H1 (cell line): ENCODE measurements around the gene SCGB1D2. TPM values are rescaled to one million over a fixed set of nuclear protein-coding genes. Genes with fewer than 3 reads are reported as not detected.

Source experiments
- CTCF ChIA-PET: fragments of 300-600 bp; sonication (Branson Sonifier 250); formaldehyde crosslinking; loops from one replicate; lab custom pipeline; 2021; ENCODE audit not compliant: partially characterized antibody; lab: Charles Lee
- POLR2A ChIA-PET: fragments of 300-600 bp; sonication (Branson Sonifier 250); formaldehyde crosslinking; loops from one replicate; lab custom pipeline; 2021; ENCODE audit warnings: inconsistent platforms; ENCODE audit not compliant: partially characterized antibody; lab: Charles Lee
- DNase-seq, 2 experiments: peaks; one replicate each; pipeline versions ENCODE4 v3.0.0 to v3.0.0-alpha.2; 2010 to 2022; ENCODE audit warnings: low spot score in 2 of 2, low read depth in 1 of 2, mixed read lengths in 1 of 2
- FAIRE-seq: peaks from 2 replicates; lab custom pipeline; 2011; peaks lifted over from hg19 to GRCh38; lab: Jason Lieb, UNC
- H2AFZ ChIP-seq: 2 replicates; pipeline ENCODE4 v1.8.1; 2012; ENCODE audit warnings: low read length, inconsistent platforms
- H2AK5ac ChIP-seq: 2 replicates; pipeline ENCODE4 v1.6.1; 2013; ENCODE audit warnings: low read depth, low read length
- H2BK120ac ChIP-seq: replicated peaks from 2 replicates; pipeline ENCODE3; 2013; ENCODE audit warnings: low read depth, low read length, inconsistent platforms
- H2BK12ac ChIP-seq: 2 replicates; pipeline ENCODE4 v1.6.1; 2013; ENCODE audit warnings: low read depth, low read length
- H2BK15ac ChIP-seq: 2 replicates; pipeline ENCODE4 v1.6.1; 2013; ENCODE audit warnings: low read length
- H2BK20ac ChIP-seq: 2 replicates; pipeline ENCODE4 v1.6.1; 2013; ENCODE audit warnings: low read length
- H2BK5ac ChIP-seq: 2 replicates; pipeline ENCODE4 v1.6.1; 2013; ENCODE audit warnings: low read depth, low read length
- H3K14ac ChIP-seq: 2 replicates; pipeline ENCODE4 v1.6.1; 2013; ENCODE audit warnings: inconsistent platforms; ENCODE audit not compliant: insufficient read length
- H3K18ac ChIP-seq: 2 replicates; pipeline ENCODE4 v1.6.1; 2013; ENCODE audit warnings: low read length; ENCODE audit errors: extremely low read depth
- H3K23ac ChIP-seq: 2 replicates; pipeline ENCODE4 v1.6.1; 2013; ENCODE audit warnings: inconsistent platforms; ENCODE audit not compliant: insufficient read length
- H3K23me2 ChIP-seq: 2 replicates; pipeline ENCODE4 v1.6.1; 2013; ENCODE audit warnings: low read depth, low read length
- H3K27ac ChIP-seq: 2 replicates; pipeline ENCODE4 v1.6.1; 2011; ENCODE audit warnings: low read depth, low read length, inconsistent platforms
- H3K27me3 ChIP-seq, 4 experiments: replicated peaks in 1 of 4; 1 replicate in 1 of 4; 2 replicates in 3 of 4; pipeline versions ENCODE4 v1.6.1 to v1.8.1; 2011 to 2013; ENCODE audit warnings: low read length in 3 of 4, mild to moderate bottlenecking in 3 of 4, inconsistent platforms in 2 of 4, mixed read lengths in 2 of 4, moderate library complexity in 1 of 4; ENCODE audit not compliant: control insufficient read depth in 3 of 4, insufficient read depth in 3 of 4; ENCODE audit errors: extremely low read depth in 1 of 4
- H3K36me3 ChIP-seq, 4 experiments: 2 replicates each; pipeline versions ENCODE4 v1.6.1 to v1.8.1; 2011 to 2013; ENCODE audit warnings: mild to moderate bottlenecking in 4 of 4, low read length in 3 of 4, moderate library complexity in 2 of 4, control low read depth in 1 of 4, inconsistent platforms in 1 of 4; ENCODE audit not compliant: insufficient read depth in 4 of 4, control insufficient read depth in 2 of 4
- H3K4ac ChIP-seq: replicated peaks from 2 replicates; pipeline ENCODE3; 2013; ENCODE audit warnings: low read length, low read depth, mixed read lengths, inconsistent platforms; ENCODE audit not compliant: insufficient read length
- H3K4me1 ChIP-seq, 4 experiments: replicated peaks in 1 of 4; 1 replicate in 1 of 4; 2 replicates in 3 of 4; pipeline versions ENCODE4 v1.6.1 to v1.8.1; 2011 to 2013; ENCODE audit warnings: low read length in 3 of 4, inconsistent platforms in 2 of 4, mixed read lengths in 1 of 4; ENCODE audit not compliant: insufficient read depth in 4 of 4, control insufficient read depth in 3 of 4
- H3K4me2 ChIP-seq, 2 experiments: 2 replicates each; pipeline versions ENCODE4 v1.6.1 to v1.8.1; 2011 to 2013; ENCODE audit warnings: low read depth in 2 of 2, low read length in 2 of 2, control low read depth in 1 of 2, inconsistent platforms in 1 of 2, mild to moderate bottlenecking in 1 of 2; ENCODE audit not compliant: insufficient read depth in 1 of 2
- H3K4me3 ChIP-seq, 4 experiments: fragments of 200-600, 300-600 bp in 1 of 4; sonication (generic), shearing (Covaris generic), sonication (Bioruptor Twin) in 1 of 4; 2 replicates each; pipeline versions ENCODE4 v1.5.1 to v1.8.1; 2011 to 2016; ENCODE audit warnings: low read length in 4 of 4, low read depth in 3 of 4, control low read depth in 2 of 4, inconsistent platforms in 2 of 4, mild to moderate bottlenecking in 2 of 4, mixed read lengths in 1 of 4, moderate library complexity in 1 of 4; ENCODE audit not compliant: insufficient read depth in 2 of 4; ENCODE audit errors: extremely low read depth in 1 of 4
- H3K56ac ChIP-seq: replicated peaks from 2 replicates; pipeline ENCODE3; 2013; ENCODE audit warnings: low read depth, mild to moderate bottlenecking, mixed read lengths, low read length, inconsistent platforms; ENCODE audit not compliant: insufficient read length
- H3K79me1 ChIP-seq: 2 replicates; pipeline ENCODE4 v1.6.1; 2013; ENCODE audit warnings: low read depth, low read length, control low read depth
- H3K79me2 ChIP-seq, 2 experiments: 2 replicates each; pipeline versions ENCODE4 v1.6.1 to v1.8.1; 2012 to 2013; ENCODE audit warnings: low read length in 2 of 2, mild to moderate bottlenecking in 2 of 2, inconsistent platforms in 1 of 2; ENCODE audit not compliant: insufficient read depth in 2 of 2, control insufficient read depth in 1 of 2
- H3K9ac ChIP-seq, 4 experiments: replicated peaks in 1 of 4; 1 replicate in 1 of 4; 2 replicates in 3 of 4; pipeline versions ENCODE4 v1.6.1 to v1.8.1; 2011 to 2013; ENCODE audit warnings: low read depth in 3 of 4, low read length in 3 of 4, control low read depth in 2 of 4, mild to moderate bottlenecking in 2 of 4, moderate library complexity in 2 of 4, inconsistent platforms in 1 of 4; ENCODE audit errors: extremely low read depth in 1 of 4
- H3K9me3 ChIP-seq, 2 experiments: 2 replicates each; pipeline versions ENCODE4 v1.6.1 to v1.8.1; 2012 to 2013; ENCODE audit warnings: mild to moderate bottlenecking in 2 of 2, moderate library complexity in 2 of 2, control low read depth in 1 of 2, inconsistent platforms in 1 of 2, low read depth in 1 of 2, low read length in 1 of 2, mixed read lengths in 1 of 2; ENCODE audit not compliant: insufficient read depth in 2 of 2
- H4K20me1 ChIP-seq, 2 experiments: replicated peaks in 1 of 2; 2 replicates each; pipeline versions ENCODE3 to v1.8.1; 2011 to 2013; ENCODE audit warnings: inconsistent platforms in 2 of 2, low read length in 2 of 2, mild to moderate bottlenecking in 1 of 2; ENCODE audit not compliant: insufficient read depth in 2 of 2, control insufficient read depth in 1 of 2
- H4K5ac ChIP-seq: 2 replicates; pipeline ENCODE4 v1.6.1; 2013; ENCODE audit warnings: low read length, low read depth, mixed read lengths, inconsistent platforms; ENCODE audit not compliant: insufficient read length
- H4K8ac ChIP-seq: 2 replicates; pipeline ENCODE4 v1.8.0; 2013; ENCODE audit warnings: mild to moderate bottlenecking, moderate library complexity, low read length, inconsistent platforms; ENCODE audit not compliant: insufficient read depth; ENCODE audit errors: extremely low read depth
- H4K91ac ChIP-seq: replicated peaks from 2 replicates; pipeline ENCODE3; 2013; ENCODE audit warnings: low read length, mixed read lengths, inconsistent platforms; ENCODE audit not compliant: insufficient read length
- ASH2L ChIP-seq: fragments of 200-600, 300-600 bp; sonication (generic); IDR thresholded peaks from one replicate; pipeline ENCODE4 v1.7.1; 2017; ENCODE audit warnings: low read length
- CBX5 ChIP-seq: fragments of 300-800, 300-1000 bp; sonication (generic); IDR thresholded peaks from 2 replicates; pipeline ENCODE4 v1.7.1; 2016; ENCODE audit warnings: antibody characterized with exemption, low read length, low read depth
- EP300 ChIP-seq, 2 experiments: IDR thresholded peaks; 1 replicate in 1 of 2; 2 replicates in 1 of 2; pipeline ENCODE4 v1.6.1; 2011 to 2012; ENCODE audit warnings: low read depth in 2 of 2, low read length in 2 of 2, mild to moderate bottlenecking in 2 of 2, borderline replicate concordance in 1 of 2, inconsistent platforms in 1 of 2, moderate library complexity in 1 of 2
- HDAC2 ChIP-seq, 2 experiments: fragments of 300-600 bp in 1 of 2; sonication (generic) in 1 of 2; IDR thresholded peaks; 2 replicates each; pipeline ENCODE4 v1.6.1; 2011 to 2012; ENCODE audit warnings: low read depth in 2 of 2, low read length in 2 of 2, mild to moderate bottlenecking in 2 of 2, moderate library complexity in 2 of 2, borderline replicate concordance in 1 of 2, inconsistent platforms in 1 of 2
- JUN ChIP-seq: IDR thresholded peaks from 2 replicates; pipeline ENCODE4 v1.6.1; 2011; ENCODE audit warnings: low read depth, mild to moderate bottlenecking, improper control_type of control experiment, low read length
- KDM1A ChIP-seq: fragments of 200-600, 300-600 bp; sonication (generic); IDR thresholded peaks from 2 replicates; pipeline ENCODE4 v1.7.1; 2016; ENCODE audit warnings: mild to moderate bottlenecking, low read length, borderline replicate concordance
- POU5F1 ChIP-seq: IDR thresholded peaks from 2 replicates; pipeline ENCODE4 v1.6.1; 2011; ENCODE audit warnings: low read depth, mild to moderate bottlenecking, low read length, moderate library complexity
- RFX5 ChIP-seq: IDR thresholded peaks from 2 replicates; pipeline ENCODE4 v1.6.1; 2011; ENCODE audit warnings: low read depth, low read length, improper control_type of control experiment, borderline replicate concordance
- SP4 ChIP-seq: IDR thresholded peaks from 2 replicates; pipeline ENCODE4 v1.6.1; 2012; ENCODE audit warnings: low read length, inconsistent platforms
- ZNF274 ChIP-seq: IDR thresholded peaks from 2 replicates; pipeline ENCODE4 v1.7.0; 2012; ENCODE audit warnings: low read length, borderline replicate concordance; ENCODE audit errors: extremely low read depth
- WGBS, 2 experiments: shearing (Covaris generic) in 1 of 2; methylation state at CpG; one replicate each; pipeline versions ENCODE4 v1.1.6 to v1.1.7; 2013 to 2015; ENCODE audit warnings: low lambda C conversion rate in 2 of 2, mixed read lengths in 2 of 2, inconsistent platforms in 1 of 2, low coverage in 1 of 2, missing lambda C conversion rate in 1 of 2; ENCODE audit not compliant: insufficient replicate concordance in 2 of 2, insufficient coverage in 1 of 2, insufficient read length in 1 of 2; ENCODE audit errors: extremely low coverage in 1 of 2, missing lambda C conversion rate in 1 of 2; 5-methylcytosine and 5-hydroxymethylcytosine counted together
- polyA plus RNA-seq, 7 experiments: library from polyadenylated mRNA; depleted of rRNA in 3 of 7; stranded (reverse) in 5 of 7; unstranded in 2 of 7; fragments of >200 nt in 5 of 7; fragments of 200-250 nt in 2 of 7; gene quantifications; 1 replicate in 5 of 7; 2 replicates in 1 of 7; 4 replicates in 1 of 7; pipeline versions ENCODE4 v1.2.1 to v1.2.3, GENCODE V29; 2011 to 2013; ENCODE audit warnings: missing spikeins in 2 of 7, mixed read lengths in 2 of 7
- total RNA-seq: library from RNA; stranded (reverse); fragmentation: NEBNext Ultra II Directional; extraction: Animal tissue kit (Norgen Biotek cat#: 25700); gene quantifications from 2 replicates; pipeline ENCODE4 v1.2.1, GENCODE V29; 2021
- TF ChIP-seq, protein P1 (sequence below), 3 experiments: IDR thresholded peaks; 1 replicate in 2 of 3; 2 replicates in 1 of 3; pipeline versions ENCODE4 v1.5.1 to v1.6.1; 2011; ENCODE audit warnings: low read length in 3 of 3, mild to moderate bottlenecking in 3 of 3, inconsistent platforms in 2 of 3, low read depth in 1 of 3, moderate library complexity in 1 of 3; ENCODE audit not compliant: insufficient read depth in 1 of 3; ENCODE audit errors: control extremely low read depth in 1 of 3

SCGB1D2 gene
- total and polyA plus RNA-seq, 2 of the 8 experiments (the other 6 are each of a cell fraction or from before 2014, with no cell fraction given) = not detected

DNA sequence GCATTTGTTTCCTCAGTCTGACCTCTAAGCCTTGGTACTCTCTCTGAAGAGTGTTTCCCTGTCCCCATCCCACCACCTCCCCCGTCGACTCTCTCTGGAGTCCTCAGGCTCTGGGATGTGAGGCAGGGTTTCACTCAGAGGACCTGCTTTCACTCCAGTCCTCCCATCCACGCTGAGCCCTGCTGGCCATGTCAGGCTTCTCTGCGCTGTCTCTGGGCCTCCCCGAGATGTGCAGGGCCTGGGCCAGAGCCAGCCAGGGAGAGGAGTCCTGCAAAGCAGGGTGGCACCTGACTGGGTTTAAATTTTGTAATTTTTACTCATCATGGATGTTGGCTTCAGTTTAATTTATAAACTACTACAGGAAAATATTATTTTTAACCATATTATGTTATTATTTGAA, 31.2 kb downstream of the SCGB1D2 start:
- H3K9me3 ChIP-seq = 0 out of 4 replicates have a peak, but pooled peaks cover 0 to 2% of the 10 kb centered on the region in 2 experiments
- no peak overlapping the region for H2BK120ac ChIP-seq
- FAIRE-seq (no peak), DNase-seq (no peak)
- ChIA-PET CTCF (interaction anchor here (0.9 to 1.2 kb wide), 2 partner anchors 10 to 32 kb away, joined by 3 read pairs; no protein-coding TSS in a partner anchor), POLR2A (no interaction called here)
- no peak overlapping the region for H3K4me3 ChIP-seq
- H3K18ac ChIP-seq = no peak overlapping the region
- no peak overlapping the region for H4K91ac ChIP-seq
- 75% methylated on average over 5 of the region's 5 CpGs; no CpG with 5 or more reads in 1 of the 2 experiments for WGBS, 2 experiments
- no peak overlapping the region for H3K4ac ChIP-seq
- H2BK5ac ChIP-seq = no peak overlapping the region
- H3K27me3 ChIP-seq = no peaks in the 10 kb centered on the region
- no peak overlapping the region for H3K9ac ChIP-seq
- no peaks in the 10 kb centered on the region for H3K79me2 ChIP-seq
- H3K56ac ChIP-seq = no peak overlapping the region
- no peak overlapping the region for H3K27ac ChIP-seq
- H3K4me2 ChIP-seq = no peak overlapping the region
- H3K14ac ChIP-seq = no peak overlapping the region
- no peak overlapping the region; the same call in 1 of the 2 replicates for H4K8ac ChIP-seq
- H2BK15ac ChIP-seq = no peak overlapping the region
- no peak overlapping the region for H2BK20ac ChIP-seq
- no peaks in the 10 kb centered on the region for H3K36me3 ChIP-seq
- no peaks in the 10 kb centered on the region for H4K20me1 ChIP-seq
- H3K4me1 ChIP-seq = no peaks in the 10 kb centered on the region
- H3K79me1 ChIP-seq = no peaks in the 10 kb centered on the region
- H2AFZ ChIP-seq = no peak overlapping the region
- H2BK12ac ChIP-seq = no peak overlapping the region
- peaks cover 2% of the 10 kb centered on the region for H3K23me2 ChIP-seq
- no peak overlapping the region for H2AK5ac ChIP-seq
- H4K5ac ChIP-seq = no peak overlapping the region
- H3K23ac ChIP-seq = no peak overlapping the region
- no peak for TF ChIP-seq JUN
- TF ChIP-seq SP4 = no peak
- TF ChIP-seq ZNF274 = no peak
- TF ChIP-seq KDM1A = no peak
- TF ChIP-seq HDAC2 (IDR thresholded peaks at IDR 0.05; ENCODE audit: borderline replicate concordance in 1 of 2, low read depth in 2 of 2, low read length in 2 of 2) = no peak
- TF ChIP-seq EP300 (IDR thresholded peaks at IDR 0.05; ENCODE audit: borderline replicate concordance in 1 of 2, low read depth in 2 of 2, low read length in 2 of 2) = no peak
- no peak for TF ChIP-seq CBX5
- TF ChIP-seq, protein P1, sequence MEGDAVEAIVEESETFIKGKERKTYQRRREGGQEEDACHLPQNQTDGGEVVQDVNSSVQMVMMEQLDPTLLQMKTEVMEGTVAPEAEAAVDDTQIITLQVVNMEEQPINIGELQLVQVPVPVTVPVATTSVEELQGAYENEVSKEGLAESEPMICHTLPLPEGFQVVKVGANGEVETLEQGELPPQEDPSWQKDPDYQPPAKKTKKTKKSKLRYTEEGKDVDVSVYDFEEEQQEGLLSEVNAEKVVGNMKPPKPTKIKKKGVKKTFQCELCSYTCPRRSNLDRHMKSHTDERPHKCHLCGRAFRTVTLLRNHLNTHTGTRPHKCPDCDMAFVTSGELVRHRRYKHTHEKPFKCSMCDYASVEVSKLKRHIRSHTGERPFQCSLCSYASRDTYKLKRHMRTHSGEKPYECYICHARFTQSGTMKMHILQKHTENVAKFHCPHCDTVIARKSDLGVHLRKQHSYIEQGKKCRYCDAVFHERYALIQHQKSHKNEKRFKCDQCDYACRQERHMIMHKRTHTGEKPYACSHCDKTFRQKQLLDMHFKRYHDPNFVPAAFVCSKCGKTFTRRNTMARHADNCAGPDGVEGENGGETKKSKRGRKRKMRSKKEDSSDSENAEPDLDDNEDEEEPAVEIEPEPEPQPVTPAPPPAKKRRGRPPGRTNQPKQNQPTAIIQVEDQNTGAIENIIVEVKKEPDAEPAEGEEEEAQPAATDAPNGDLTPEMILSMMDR (IDR thresholded peaks at IDR 0.05; ENCODE audit: control extremely low read depth in 1 of 3, insufficient read depth in 1 of 3, low read depth in 1 of 3, low read length in 3 of 3) = no peak
- no peak for TF ChIP-seq POU5F1
- TF ChIP-seq ASH2L = no peak
- TF ChIP-seq RFX5 = no peak
